Measurements from ENCODE around the gene SNTN.
"Not testable (repeated sequence)": the region's sequence is repeated elsewhere in the genome, so short reads cannot be mapped to it uniquely, and the experiment has no call there.

Gene SNTN

DNA sequence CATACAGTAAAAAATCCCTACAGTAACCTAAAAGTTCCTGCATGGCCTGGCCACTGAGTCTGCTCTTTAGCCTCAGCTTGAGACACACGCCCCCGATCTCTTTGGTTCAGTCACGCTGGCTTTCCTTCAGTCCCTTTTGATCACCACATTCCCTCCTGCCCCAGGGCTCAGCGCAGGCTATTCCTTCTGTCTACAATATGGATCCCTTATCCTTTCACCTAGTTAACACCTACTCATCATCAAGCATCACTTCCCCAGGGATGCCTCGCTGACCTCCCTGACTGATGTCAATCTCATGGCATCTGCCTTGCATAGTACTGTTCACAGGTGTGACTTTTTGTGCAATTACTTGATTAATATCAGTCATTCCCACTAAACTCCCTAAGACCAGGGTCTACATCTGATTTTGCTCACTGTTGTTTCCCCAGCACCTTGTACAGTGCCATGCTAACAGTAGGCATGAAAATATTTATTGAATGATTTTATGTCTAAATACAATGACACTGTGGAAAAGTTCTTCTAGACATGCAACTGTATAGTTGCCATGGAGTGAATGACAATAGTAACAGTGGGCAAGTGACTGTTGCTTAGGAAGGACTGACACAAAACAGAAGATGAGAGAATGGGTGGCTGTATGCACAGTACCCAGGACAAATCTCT is at the start of gene SNTN:
SNTN (plus strand) TSS at position 610 of the 660 bp plus-strand sequence; CDS start at position 623, 13 bp downstream.
- H3K4me1 Mint-ChIP-seq, result no peaks in the 10 kb centered on the region
- H3K27me3 Mint-ChIP-seq, result no peaks in the 10 kb centered on the region
- H3K27ac Mint-ChIP-seq, result no peak within 1 kb of the TSS
- H3K36me3 Mint-ChIP-seq (ENCODE audit: low read depth), result no peaks in the 10 kb centered on the region
- peaks cover 5% of the 10 kb centered on the region for H3K9me3 Mint-ChIP-seq
- no peak for ATAC-seq
- no peak within 1 kb of the TSS for H3K4me3 Mint-ChIP-seq
- no peak for DNase-seq

DNA sequence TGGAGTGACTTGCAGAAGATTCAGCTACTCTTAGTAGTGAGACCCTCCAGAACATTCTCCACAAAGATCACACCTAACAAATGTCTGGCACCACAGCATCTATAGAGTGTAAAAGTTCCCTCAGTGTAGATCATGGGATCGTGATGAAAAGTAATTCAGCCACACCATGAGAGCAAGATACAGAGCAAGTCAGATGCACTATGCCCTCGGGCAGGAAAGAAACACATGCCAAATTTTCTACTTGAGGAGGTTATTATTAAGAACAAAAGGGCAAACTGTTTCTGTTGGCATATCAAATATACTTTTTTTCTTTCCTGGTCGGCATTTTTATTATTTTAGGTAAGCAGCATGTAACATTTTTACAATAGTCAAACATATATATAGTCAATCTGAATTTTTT is 44.8 kb upstream of the SNTN start:
- ATAC-seq (no peak), DNase-seq (no peak)
- Mint-ChIP-seq H3K27ac (no peak overlapping the region), H3K9me3 (peaks cover 3% of the 10 kb centered on the region), H3K4me3 (no peak overlapping the region), H3K27me3 (no peaks in the 10 kb centered on the region), H3K4me1 (no peaks in the 10 kb centered on the region), H3K36me3 (ENCODE audit: low read depth) (no peaks in the 10 kb centered on the region)

GRCh38 chr3:63609408-63609807 is 43.1 kb upstream of the SNTN start:
- DNase-seq (no peak), ATAC-seq (no peak)
- Mint-ChIP-seq H3K27ac (no peak overlapping the region), H3K4me1 (no peaks in the 10 kb centered on the region), H3K27me3 (peaks cover 1% of the 10 kb centered on the region), H3K9me3 (peaks cover 7% of the 10 kb centered on the region), H3K4me3 (no peak overlapping the region), H3K36me3 (ENCODE audit: low read depth) (no peaks in the 10 kb centered on the region)

DNA sequence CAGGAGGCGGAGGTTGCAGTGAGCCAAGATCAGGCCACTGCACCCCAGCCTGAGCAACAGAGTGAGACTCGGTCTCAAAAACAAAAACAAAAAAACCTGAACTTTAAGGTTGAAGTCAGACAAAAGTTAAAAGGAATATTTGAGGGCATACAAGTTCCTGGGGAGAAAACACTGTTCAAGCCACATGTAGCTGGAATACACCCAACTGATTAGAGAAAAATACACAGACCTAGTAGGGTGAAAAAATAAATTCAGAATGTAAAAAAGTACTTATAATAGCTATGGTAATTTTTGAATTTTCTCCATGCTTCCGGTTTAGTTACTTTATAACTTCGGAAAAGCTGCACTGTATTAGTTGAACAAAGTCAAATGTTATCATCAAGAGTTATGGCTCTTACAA is 42.6 kb upstream of the SNTN start:
- Mint-ChIP-seq H3K9me3 (peaks cover 7% of the 10 kb centered on the region), H3K4me1 (no peaks in the 10 kb centered on the region), H3K4me3 (no peak overlapping the region), H3K27me3 (peaks cover 1% of the 10 kb centered on the region), H3K36me3 (ENCODE audit: low read depth) (no peaks in the 10 kb centered on the region), H3K27ac (no peak overlapping the region)
- DNase-seq, result no peak
- no peak for ATAC-seq

GRCh38 chr3:63611382-63611781 is 41.1 kb upstream of the SNTN start:
- Mint-ChIP-seq H3K4me1 (no peaks in the 10 kb centered on the region), H3K9me3 (peaks cover 7% of the 10 kb centered on the region), H3K27me3 (peaks cover 1% of the 10 kb centered on the region), H3K36me3 (ENCODE audit: low read depth) (no peaks in the 10 kb centered on the region), H3K27ac (no peak overlapping the region), H3K4me3 (no peak overlapping the region)
- ATAC-seq (no peak), DNase-seq (no peak)

DNA sequence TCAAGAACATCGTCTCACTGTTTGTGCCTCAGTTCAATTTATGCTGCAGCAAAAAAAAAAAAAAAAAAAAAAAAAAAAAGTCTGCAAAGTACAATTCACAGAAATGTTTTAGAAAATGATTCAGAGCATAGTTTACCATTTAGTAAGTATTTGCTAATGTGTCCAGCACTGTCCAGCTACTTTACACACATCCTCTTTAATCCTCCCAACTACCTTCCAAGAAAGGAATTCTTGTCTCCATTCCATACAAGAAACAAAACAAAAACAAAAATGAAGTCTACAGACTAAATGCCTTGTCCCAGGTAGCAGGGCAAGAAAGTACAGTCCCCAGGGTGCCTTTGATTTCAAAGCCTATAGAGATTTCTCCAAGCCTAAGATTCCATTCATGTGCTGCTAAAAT is 38.9 kb upstream of the SNTN start:
- DNase-seq (no peak), ATAC-seq (no peak)
- Mint-ChIP-seq H3K4me1 (no peaks in the 10 kb centered on the region), H3K4me3 (no peak overlapping the region), H3K27ac (no peak overlapping the region), H3K27me3 (peaks cover 1% of the 10 kb centered on the region), H3K36me3 (ENCODE audit: low read depth) (no peaks in the 10 kb centered on the region), H3K9me3 (peaks cover 4% of the 10 kb centered on the region)

DNA sequence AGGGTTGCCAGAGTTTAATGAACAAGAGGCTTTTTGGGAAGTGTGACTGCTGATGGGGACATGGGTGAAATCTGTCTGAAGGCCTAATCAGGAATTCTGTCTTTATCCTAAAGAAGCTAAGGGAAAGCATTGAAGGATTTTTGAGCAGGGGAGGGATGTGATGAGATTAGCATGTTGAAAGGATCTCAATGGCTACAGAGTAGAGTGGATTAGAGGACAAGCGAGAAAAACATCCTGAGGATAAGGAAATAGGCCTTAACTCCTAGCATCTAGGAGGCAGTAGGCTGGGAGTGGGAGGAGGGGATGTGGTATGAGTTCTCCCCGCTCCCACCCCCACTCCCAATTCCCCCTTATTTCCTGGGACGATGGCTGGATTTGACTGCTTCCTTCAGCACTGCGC is 35.1 kb upstream of the SNTN start:
- no peak overlapping the region for H3K27ac Mint-ChIP-seq
- ATAC-seq, result no peak

GRCh38 chr3:63624941-63625560 is 27.4 kb upstream of the SNTN start:
- Mint-ChIP-seq H3K27me3 (no peaks in the 10 kb centered on the region), H3K4me1 (no peaks in the 10 kb centered on the region), H3K4me3 (no peak overlapping the region), H3K9me3 (no peaks in the 10 kb centered on the region), H3K27ac (no peak overlapping the region), H3K36me3 (ENCODE audit: low read depth) (no peaks in the 10 kb centered on the region)
- ATAC-seq (no peak), DNase-seq (no peak)

More for the DNA sequence above, 35.1 kb upstream of the SNTN start:
- Mint-ChIP-seq H3K4me1 (no peaks in the 10 kb centered on the region), H3K36me3 (ENCODE audit: low read depth) (no peaks in the 10 kb centered on the region), H3K4me3 (no peak overlapping the region), H3K9me3 (peaks cover 4% of the 10 kb centered on the region), H3K27me3 (peaks cover 1% of the 10 kb centered on the region)
- no peak for DNase-seq

DNA sequence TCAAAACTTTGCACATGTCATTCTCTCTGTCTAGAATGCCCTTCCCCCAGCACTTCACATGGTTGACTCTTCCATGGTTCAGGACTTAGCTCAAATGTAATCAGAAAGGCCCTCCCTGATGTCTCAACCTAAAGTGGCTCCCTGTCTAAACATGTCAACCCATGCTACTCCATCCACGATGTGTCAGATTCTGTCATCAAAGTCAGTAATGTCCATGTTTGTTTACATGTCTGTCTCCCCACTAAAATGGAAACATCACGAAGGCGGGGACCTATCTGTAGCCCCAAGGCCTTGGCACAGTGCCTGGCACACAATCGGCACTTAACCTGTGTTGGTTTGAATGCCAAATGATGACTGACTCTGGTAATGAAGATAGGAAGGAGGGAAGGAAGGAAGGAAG is 20.8 kb upstream of the SNTN start:
- ATAC-seq (no peak), DNase-seq (no peak)
- Mint-ChIP-seq H3K4me1 (no peaks in the 10 kb centered on the region), H3K4me3 (no peak overlapping the region), H3K36me3 (ENCODE audit: low read depth) (no peaks in the 10 kb centered on the region), H3K9me3 (peaks cover 12% of the 10 kb centered on the region), H3K27me3 (no peaks in the 10 kb centered on the region), H3K27ac (no peak overlapping the region)

- no peak overlapping the region for H3K27ac Mint-ChIP-seq
- H3K4me3 Mint-ChIP-seq, result no peak overlapping the region
- H3K27me3 Mint-ChIP-seq, result peaks cover 2% of the 10 kb centered on the region
- H3K9me3 Mint-ChIP-seq, result peaks cover 14% of the 10 kb centered on the region
- no peak for DNase-seq
- no peaks in the 10 kb centered on the region for H3K4me1 Mint-ChIP-seq
- ATAC-seq, result no peak
- H3K36me3 Mint-ChIP-seq (ENCODE audit: low read depth), result no peaks in the 10 kb centered on the region
Observed at GRCh38 chr3:63635186-63635585, 17.3 kb upstream of the SNTN start.

DNA sequence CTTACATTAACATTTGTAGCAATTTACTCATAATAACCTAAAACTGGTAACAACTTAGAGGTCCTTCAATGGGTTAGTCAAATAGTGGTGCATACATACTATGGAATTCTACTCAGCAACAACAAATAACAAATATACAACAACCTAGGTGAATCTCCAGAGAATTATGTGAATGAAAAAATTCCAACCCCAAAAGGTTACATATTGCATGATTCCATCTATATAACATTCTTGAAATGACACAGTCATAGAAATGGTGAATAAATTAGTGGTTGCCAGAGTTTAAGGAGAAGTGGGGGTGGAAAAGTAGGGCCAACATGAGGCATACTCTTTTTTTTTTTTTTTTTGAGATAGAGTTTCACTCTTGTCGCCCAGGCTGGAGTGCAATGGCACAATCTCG is 12.7 kb upstream of the SNTN start:
- H3K27me3 Mint-ChIP-seq, result peaks cover 2% of the 10 kb centered on the region
- peaks cover 12% of the 10 kb centered on the region for H3K9me3 Mint-ChIP-seq
- H3K27ac Mint-ChIP-seq, result no peak overlapping the region
- DNase-seq (no peak), ATAC-seq (no peak)
- no peak overlapping the region for H3K4me3 Mint-ChIP-seq
- H3K36me3 Mint-ChIP-seq (ENCODE audit: low read depth), result no peaks in the 10 kb centered on the region
- no peaks in the 10 kb centered on the region for H3K4me1 Mint-ChIP-seq

DNA sequence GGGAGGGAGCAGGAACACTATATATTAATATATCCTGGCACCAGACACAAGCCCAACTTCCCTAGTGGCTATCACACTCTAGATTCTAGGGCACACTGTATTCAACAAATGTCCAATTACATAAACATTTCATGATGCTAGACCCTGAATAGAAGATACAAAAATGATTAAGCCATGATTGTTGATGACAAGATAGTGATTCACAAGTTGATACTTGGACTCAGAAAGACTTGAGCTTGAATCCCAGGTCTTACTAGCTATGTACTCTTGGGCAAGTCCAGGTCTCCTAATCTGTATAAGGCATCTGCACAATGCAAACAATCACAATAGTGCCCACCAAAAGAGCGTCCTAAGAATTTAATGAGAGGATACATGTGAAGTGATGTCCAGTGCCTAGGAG is 10.0 kb upstream of the SNTN start:
- Mint-ChIP-seq H3K36me3 (ENCODE audit: low read depth) (no peaks in the 10 kb centered on the region), H3K4me1 (no peaks in the 10 kb centered on the region), H3K27me3 (peaks cover 2% of the 10 kb centered on the region), H3K27ac (no peak overlapping the region), H3K4me3 (no peak overlapping the region), H3K9me3 (peaks cover 4% of the 10 kb centered on the region)
- DNase-seq (no peak), ATAC-seq (no peak)

DNA sequence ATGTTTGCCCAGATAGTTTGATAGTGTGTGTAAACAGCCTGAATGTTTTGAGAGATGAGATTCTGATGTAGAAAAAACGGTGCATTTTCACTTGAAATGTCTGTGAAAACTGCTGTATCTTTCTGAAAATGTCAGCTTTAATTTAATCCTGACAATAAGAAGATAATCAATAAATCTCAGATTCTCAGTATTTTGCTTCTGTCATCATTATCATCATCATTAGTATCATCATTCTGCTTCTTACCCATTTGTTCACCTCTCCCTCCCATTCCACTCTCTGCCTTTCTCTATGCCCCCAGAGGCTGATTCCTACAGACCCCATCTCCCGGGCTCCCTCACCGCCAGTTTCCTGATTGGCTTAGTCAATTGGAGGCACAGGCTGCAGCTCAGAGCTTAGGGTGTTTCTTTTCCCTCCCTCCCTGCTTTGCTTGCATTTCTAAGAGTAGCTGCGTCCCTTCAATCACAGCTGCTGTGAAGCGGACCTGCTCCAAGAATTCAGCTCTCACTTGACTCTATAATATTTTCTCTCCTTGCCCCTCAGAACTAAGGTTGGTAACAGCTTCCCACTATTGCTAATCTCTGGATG is 8.2 kb upstream of the SNTN start:
- Mint-ChIP-seq H3K9me3 (peaks cover 8% of the 10 kb centered on the region), H3K4me3 (no peak overlapping the region), H3K36me3 (ENCODE audit: low read depth) (no peaks in the 10 kb centered on the region), H3K27ac (no peak overlapping the region), H3K4me1 (no peaks in the 10 kb centered on the region), H3K27me3 (no peaks in the 10 kb centered on the region)
- DNase-seq (no peak), ATAC-seq (no peak)

DNA sequence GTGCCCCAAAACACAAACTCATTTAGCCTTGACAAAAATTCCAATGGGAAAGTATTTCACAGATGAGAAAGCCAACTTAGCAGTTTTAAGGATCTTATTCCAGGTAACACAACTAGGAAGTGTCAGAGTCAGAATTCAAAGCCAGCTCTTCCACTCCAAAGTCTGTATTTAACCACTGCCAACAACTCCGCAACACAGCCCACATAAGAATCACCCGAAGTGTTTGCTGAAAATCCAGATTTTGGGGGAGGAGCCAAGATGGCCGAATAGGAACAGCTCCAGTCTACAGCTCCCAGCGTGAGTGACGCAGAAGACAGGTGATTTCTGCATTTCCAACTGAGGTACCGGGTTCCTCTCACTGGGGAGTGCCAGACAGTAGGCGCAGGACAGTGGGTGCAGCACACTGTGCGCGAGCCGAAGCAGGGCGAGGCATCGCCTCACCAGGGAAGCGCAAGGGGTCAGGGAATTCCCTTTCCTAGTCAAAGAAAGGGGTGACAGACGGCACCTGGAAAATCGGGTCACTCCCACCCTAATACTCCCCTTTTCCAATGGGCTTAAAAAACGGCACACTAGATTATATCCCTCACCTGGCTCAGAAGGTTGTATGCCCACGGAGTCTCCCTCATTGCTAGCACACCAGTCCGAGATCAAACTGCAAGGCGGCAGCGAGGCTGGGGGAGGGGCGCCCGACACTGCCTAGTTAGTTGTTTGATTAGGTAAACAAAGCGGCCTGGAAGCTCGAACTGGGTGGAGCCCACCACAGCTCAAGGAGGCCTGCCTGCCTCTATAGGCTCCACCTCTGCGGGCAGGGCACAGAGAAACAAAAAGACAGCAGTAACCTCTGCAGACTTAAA is 7.3 kb upstream of the SNTN start:
- H3K4me1 Mint-ChIP-seq; H3K4me3 Mint-ChIP-seq; H3K27me3 Mint-ChIP-seq; DNase-seq; ATAC-seq; H3K27ac Mint-ChIP-seq; H3K9me3 Mint-ChIP-seq; H3K36me3 Mint-ChIP-seq (ENCODE audit: low read depth): not testable (repeated sequence)

- Mint-ChIP-seq H3K36me3 (ENCODE audit: low read depth) (no peaks in the 10 kb centered on the region), H3K27me3 (no peaks in the 10 kb centered on the region), H3K9me3 (no peaks in the 10 kb centered on the region), H3K27ac (no peak overlapping the region), H3K4me1 (no peaks in the 10 kb centered on the region), H3K4me3 (no peak overlapping the region)
- ATAC-seq, result no peak
- DNase-seq, result no peak
Observed at GRCh38 chr3:63654211-63654610, 1.7 kb downstream of the SNTN start.

All from activated naive CD8-positive, alpha-beta T cell treated with anti-CD3 and anti-CD28 coated beads, Interleukin-2, amount 50 U/mL, for 24 hours (primary cell).